Activated T-helper 1 cell treated with Interleukin-2 at 50 U/mL for 16 hours (primary cell): Measurements from ENCODE around the gene RAD21L1.

ENCODE experiments used
- DNase-seq: peaks from one replicate; pipeline ENCODE4 v3.0.0-alpha.2; 2020; ENCODE audit warnings: low read depth

Gene RAD21L1

GRCh38 chr20:1273366-1273765 is 47.5 kb downstream of the RAD21L1 start:
- DNase-seq: no peak

- no peak for DNase-seq
Measured at GRCh38 chr20:1274485-1275311, 48.9 kb downstream of the RAD21L1 start.

GRCh38 chr20:1275919-1276318 is 50.1 kb downstream of the RAD21L1 start:
- no peak for DNase-seq

- no peak for DNase-seq
Measured at GRCh38 chr20:1277529-1278322, 51.9 kb downstream of the RAD21L1 start.

- no peak for DNase-seq
Measured at GRCh38 chr20:1278993-1279392, 53.1 kb downstream of the RAD21L1 start.

GRCh38 chr20:1280195-1281102 is 54.6 kb downstream of the RAD21L1 start:
- no peak for DNase-seq

GRCh38 chr20:1281279-1282057 is 55.6 kb downstream of the RAD21L1 start:
- DNase-seq: no peak

GRCh38 chr20:1282966-1283365 is 57.1 kb downstream of the RAD21L1 start:
- no peak for DNase-seq

- DNase-seq: no peak
Measured at GRCh38 chr20:1283522-1284510, 58.0 kb downstream of the RAD21L1 start.

GRCh38 chr20:1286267-1287024 is 60.6 kb downstream of the RAD21L1 start:
- DNase-seq: peak; percentile 12

GRCh38 chr20:1287306-1287705 is 61.5 kb downstream of the RAD21L1 start:
- DNase-seq: no peak

- DNase-seq: no peak
Measured at GRCh38 chr20:1287787-1288569, 62.1 kb downstream of the RAD21L1 start.

- DNase-seq: no peak
Measured at GRCh38 chr20:1291191-1291741, 65.4 kb downstream of the RAD21L1 start.

GRCh38 chr20:1292620-1293019 is 66.8 kb downstream of the RAD21L1 start:
- DNase-seq: no peak

GRCh38 chr20:1293641-1294379 is 68.0 kb downstream of the RAD21L1 start:
- DNase-seq: no peak

- DNase-seq: no peak
Measured at GRCh38 chr20:1294497-1294896, 68.7 kb downstream of the RAD21L1 start.

- DNase-seq: no peak
Measured at GRCh38 chr20:1295276-1295930, 69.6 kb downstream of the RAD21L1 start.
